Natural killer cell (primary cell): ENCODE results near the gene FAM110D. TPM values are rescaled to one million over a fixed set of nuclear protein-coding genes. Genes with fewer than 3 reads are reported as not detected.
A peak's percentile ranks its signal among the peaks of the same experiment; 100 is the strongest.

Experiments
- ATAC-seq, 3 donors: fragments of 150-1000 bp in 2 of 3; fragments of 200-7000 bp in 1 of 3; cut with Tn5 transposase; 1 replicate in 1 of 3; 2 replicates in 2 of 3; pipeline ENCODE4 v1.10.0; 2021; ENCODE audit warnings: mild to moderate bottlenecking in 2 of 3, moderate library complexity in 2 of 3
- DNase-seq, 2 donors: peaks; one replicate each; pipeline versions ENCODE4 v3.0.0 to v3.0.0-alpha.2; 2013 to 2021; ENCODE audit warnings: mixed read lengths in 1 of 2
- H3K27ac ChIP-seq: one replicate; pipeline ENCODE4 v1.5.1; 2013; ENCODE audit warnings: mild to moderate bottlenecking, low read length
- H3K27me3 ChIP-seq: one replicate; pipeline ENCODE4 v1.6.1; 2013; ENCODE audit warnings: low read length; ENCODE audit not compliant: control insufficient read depth, insufficient read depth
- H3K36me3 ChIP-seq: one replicate; pipeline ENCODE4 v1.6.1; 2013; ENCODE audit warnings: low read length; ENCODE audit not compliant: control insufficient read depth, insufficient read depth
- H3K4me1 ChIP-seq: one replicate; pipeline ENCODE4 v1.6.1; 2013; ENCODE audit warnings: low read length; ENCODE audit not compliant: control insufficient read depth, insufficient read depth
- H3K4me3 ChIP-seq: one replicate; pipeline ENCODE4 v1.5.1; 2013; ENCODE audit warnings: low read length
- H3K9me3 ChIP-seq: one replicate; pipeline ENCODE4 v1.6.1; 2013; ENCODE audit warnings: low read length; ENCODE audit not compliant: control insufficient read depth, insufficient read depth
- H3K27ac Mint-ChIP-seq, 2 donors: one replicate each; pipeline ENCODE4 v1.8.0; 2022; ENCODE audit warnings: mild to moderate bottlenecking in 2 of 2, mixed read lengths in 2 of 2, moderate library complexity in 1 of 2
- H3K27me3 Mint-ChIP-seq, 2 donors: one replicate each; pipeline ENCODE4 v1.8.0; 2022; ENCODE audit warnings: low read depth in 2 of 2, mixed read lengths in 2 of 2
- H3K36me3 Mint-ChIP-seq: one replicate; pipeline ENCODE4 v1.8.0; 2022; ENCODE audit warnings: mixed read lengths
- H3K4me1 Mint-ChIP-seq, 2 donors: one replicate each; pipeline ENCODE4 v1.8.0; 2022; ENCODE audit warnings: mixed read lengths in 2 of 2
- H3K4me3 Mint-ChIP-seq: one replicate; pipeline ENCODE4 v1.8.0; 2022; ENCODE audit warnings: mild to moderate bottlenecking, moderate library complexity, mixed read lengths
- H3K9me3 Mint-ChIP-seq, 2 donors: one replicate each; pipeline ENCODE4 v1.8.0; 2022; ENCODE audit warnings: mixed read lengths in 2 of 2
- CTCF ChIP-seq: fragments of 200-600 bp; IDR thresholded peaks from one replicate; pipeline ENCODE4 v1.8.0; 2022; ENCODE audit warnings: antibody characterized with exemption
- WGBS: methylation state at CpG from one replicate; pipeline ENCODE4 v1.1.7; 2013; ENCODE audit warnings: missing lambda C conversion rate; ENCODE audit not compliant: insufficient coverage; 5-methylcytosine and 5-hydroxymethylcytosine counted together
- intact Hi-C: fragments of 100-400 bp; cut with micrococcal nuclease; formaldehyde crosslinking; loops from one replicate; pipeline ENCODE4 v1.14.2; 2022
- total RNA-seq, 4 donors: library from RNA; stranded (reverse); fragments of 120-200 nt in 1 of 4; gene quantifications; one replicate each; pipeline versions ENCODE4 v1.2.3 to v1.2.4, GENCODE V29; 2013 to 2022

The FAM110D gene
- total RNA-seq, 3 donors from 2014 or later (not counting 1 experiment from before 2014, with no cell fraction given) = not detected

- H3K4me1 ChIP-seq = peaks cover 15% of the 10 kb centered on the region
- H3K9me3 Mint-ChIP-seq = no peaks in the 10 kb centered on the region
- H3K36me3 ChIP-seq = peaks cover 6% of the 10 kb centered on the region
- DNase-seq (peak in 1 of 2 donors; percentile 92), ATAC-seq (peak; percentile 97 to 100 (median 99))
- no peak overlapping the region for H3K27ac ChIP-seq
- H3K27ac Mint-ChIP-seq = peak overlapping the region; percentile 79 to 82
- no peak for TF ChIP-seq CTCF
- peaks cover 29 to 47% of the 10 kb centered on the region in 2 donors for H3K27me3 Mint-ChIP-seq
- H3K36me3 Mint-ChIP-seq = no peaks in the 10 kb centered on the region
- peaks cover 27% of the 10 kb centered on the region in 2 donors for H3K4me1 Mint-ChIP-seq
- no peak overlapping the region for H3K4me3 ChIP-seq
- intact Hi-C loops = loop anchor here (1.0 kb wide), 2 partner anchors 15 to 252 kb away; partner anchors contain the start of gene PDIK1L
- WGBS = 28% methylated on average over 6 of the region's 9 CpGs
- H3K27me3 ChIP-seq = peaks cover 34% of the 10 kb centered on the region
- no peaks in the 10 kb centered on the region for H3K9me3 ChIP-seq
- H3K4me3 Mint-ChIP-seq = peak overlapping the region; percentile 61
These were observed 32.4 kb upstream of the FAM110D start for GRCh38 chr1:26126321-26127084.

- no peak overlapping the region for H3K27ac Mint-ChIP-seq
- no peaks in the 10 kb centered on the region for H3K9me3 Mint-ChIP-seq
- peaks cover 6% of the 10 kb centered on the region for H3K36me3 ChIP-seq
- H3K36me3 Mint-ChIP-seq = no peaks in the 10 kb centered on the region
- peaks cover 27% of the 10 kb centered on the region in 2 donors for H3K4me1 Mint-ChIP-seq
- no peak for ATAC-seq
- peak in 1 of 2 donors; percentile 50 for DNase-seq
- H3K4me1 ChIP-seq = peaks cover 15% of the 10 kb centered on the region
- 54% methylated on average over 11 of the region's 13 CpGs for WGBS
- H3K4me3 Mint-ChIP-seq = no peak overlapping the region
- no peak overlapping the region for H3K27ac ChIP-seq
- peaks cover 34% of the 10 kb centered on the region for H3K27me3 ChIP-seq
- no peaks in the 10 kb centered on the region for H3K9me3 ChIP-seq
- no peak for TF ChIP-seq CTCF
- peaks cover 34 to 56% of the 10 kb centered on the region in 2 donors for H3K27me3 Mint-ChIP-seq
- H3K4me3 ChIP-seq = no peak overlapping the region
- intact Hi-C loops = no loop called here
These were observed 31.4 kb upstream of the FAM110D start for GRCh38 chr1:26127235-26128163.

GRCh38 chr1:26129778-26130177 lies 29.1 kb upstream of the FAM110D start:
- Histone ChIP-seq H3K4me3 (no peak overlapping the region), H3K27me3 (peaks cover 34% of the 10 kb centered on the region), H3K36me3 (no peaks in the 10 kb centered on the region), H3K27ac (no peak overlapping the region), H3K4me1 (peaks cover 15% of the 10 kb centered on the region), H3K9me3 (no peaks in the 10 kb centered on the region)
- Mint-ChIP-seq H3K27me3 (peaks cover 47 to 74% of the 10 kb centered on the region in 2 donors), H3K4me1 (peaks cover 22% of the 10 kb centered on the region in 2 donors), H3K27ac (no peak overlapping the region), H3K9me3 (no peaks in the 10 kb centered on the region), H3K36me3 (no peaks in the 10 kb centered on the region), H3K4me3 (no peak overlapping the region)
- WGBS = 93% methylated on average over 4 of the region's 4 CpGs
- intact Hi-C loops = no loop called here
- ATAC-seq (no peak), DNase-seq (no peak)
- no peak for TF ChIP-seq CTCF
